Epithelial cell of esophagus (primary cell): ENCODE measurements around the gene PCBP3.

Experiments used
- DNase-seq: peaks from one replicate; pipeline ENCODE4 v3.0.0; 2010; ENCODE audit warnings: low read depth
- H3K4me3 ChIP-seq: 2 replicates; pipeline ENCODE4 v1.5.1; 2011; ENCODE audit warnings: mild to moderate bottlenecking, low read length, control low read depth
- CTCF ChIP-seq: IDR thresholded peaks from 2 replicates; pipeline ENCODE4 v1.5.1; 2011; ENCODE audit warnings: low read depth, mild to moderate bottlenecking, low read length, control low read depth, inconsistent platforms; ENCODE audit not compliant: insufficient read depth; ENCODE audit errors: missing control alignments

Gene PCBP3

GRCh38 chr21:45889961-45890360 lies 246.4 kb downstream of the PCBP3 start:
- no peak for TF ChIP-seq CTCF
- no peak for DNase-seq

GRCh38 chr21:45891388-45892155 lies 248.0 kb downstream of the PCBP3 start:
- DNase-seq = no peak
- H3K4me3 ChIP-seq = no peak overlapping the region
- TF ChIP-seq CTCF = no peak

More at GRCh38 chr21:45889961-45890360, 246.4 kb downstream of the PCBP3 start:
- H3K4me3 ChIP-seq = no peak overlapping the region

GRCh38 chr21:45892156-45892915 lies 248.8 kb downstream of the PCBP3 start:
- no peak for DNase-seq
- no peak for TF ChIP-seq CTCF
- no peak overlapping the region for H3K4me3 ChIP-seq

- no peak for TF ChIP-seq CTCF
- no peak overlapping the region for H3K4me3 ChIP-seq
- DNase-seq = no peak
These were observed 249.6 kb downstream of the PCBP3 start for GRCh38 chr21:45892916-45893739.

- no peak for DNase-seq
- no peak overlapping the region for H3K4me3 ChIP-seq
- no peak for TF ChIP-seq CTCF
These were observed 250.4 kb downstream of the PCBP3 start for GRCh38 chr21:45893740-45894449.

- TF ChIP-seq CTCF = no peak
- no peak overlapping the region for H3K4me3 ChIP-seq
- no peak for DNase-seq
These were observed 250.9 kb downstream of the PCBP3 start for GRCh38 chr21:45894450-45894825.
